GM12878 (cell line): ENCODE measurements around the gene SOAT2.

ENCODE experiments used
- CTCF ChIP-seq, 3 experiments: IDR thresholded peaks in 2 of 3; conservative IDR thresholded peaks in 1 of 3; 2 replicates each; pipeline ENCODE4 v1.5.1; 2011; ENCODE audit warnings: low read depth in 3 of 3, low read length in 3 of 3, mild to moderate bottlenecking in 3 of 3, control low read depth in 2 of 3, moderate library complexity in 2 of 3, inconsistent platforms in 1 of 3, mixed read lengths in 1 of 3; ENCODE audit not compliant: control insufficient read depth in 2 of 3, insufficient read depth in 1 of 3; ENCODE audit errors: extremely low read depth in 1 of 3
- EP300 ChIP-seq, 2 experiments: fragments of 150-350 bp in 1 of 2; IDR thresholded peaks; 2 replicates each; pipeline ENCODE4 v1.6.1; 2011 to 2012; ENCODE audit warnings: low read depth in 2 of 2, low read length in 2 of 2, borderline replicate concordance in 1 of 2, improper control_type of control experiment in 1 of 2, inconsistent platforms in 1 of 2; ENCODE audit not compliant: control insufficient read depth in 1 of 2
- PAX8 ChIP-seq: fragments of 450-650 bp; IDR thresholded peaks from 2 replicates; pipeline ENCODE4 v1.6.1; 2017; ENCODE audit warnings: mild to moderate bottlenecking, moderate library complexity
- PBX3 ChIP-seq: IDR thresholded peaks from 2 replicates; pipeline ENCODE4 v1.6.1; 2011; ENCODE audit warnings: mild to moderate bottlenecking, low read depth, low read length, moderate library complexity; ENCODE audit not compliant: insufficient replicate concordance
- PKNOX1 ChIP-seq: fragments of 450-650 bp; IDR thresholded peaks from 2 replicates; pipeline ENCODE4 v1.6.1; 2016; ENCODE audit warnings: mild to moderate bottlenecking
- RAD51 ChIP-seq: fragments of 450-650 bp; IDR thresholded peaks from 2 replicates; pipeline ENCODE4 v1.6.1; 2016; ENCODE audit warnings: moderate library complexity, mild to moderate bottlenecking, inconsistent platforms
- RFX5 ChIP-seq: IDR thresholded peaks from 2 replicates; pipeline ENCODE4 v1.6.1; 2011; ENCODE audit warnings: low read depth, low read length, improper control_type of control experiment
- SPI1 ChIP-seq: IDR thresholded peaks from 2 replicates; pipeline ENCODE4 v1.6.1; 2011; ENCODE audit warnings: low read depth, mild to moderate bottlenecking, low read length, moderate library complexity, borderline replicate concordance; ENCODE audit not compliant: insufficient read depth
- USF2 ChIP-seq: IDR thresholded peaks from 2 replicates; pipeline ENCODE4 v1.6.1; 2011; ENCODE audit warnings: low read depth, low read length, improper control_type of control experiment, borderline replicate concordance

GRCh38 chr12:53074999-53075370 is 28.3 kb upstream of the SOAT2 start:
- TF ChIP-seq PBX3 (no peak), PKNOX1 (no peak), RFX5 (no peak), EP300 (IDR thresholded peaks at IDR 0.05; ENCODE audit: borderline replicate concordance in 1 of 2, control insufficient read depth in 1 of 2, low read depth in 2 of 2, low read length in 2 of 2) (no peak), PAX8 (no peak), SPI1 (no peak), RAD51 (no peak), USF2 (no peak), CTCF (IDR thresholded peaks at IDR 0.05 in 2 of 3, conservative IDR thresholded peaks at IDR 0.05 in 1 of 3; ENCODE audit: control insufficient read depth in 2 of 3, extremely low read depth in 1 of 3, insufficient read depth in 1 of 3, low read depth in 3 of 3, low read length in 3 of 3) (no peak)
